GM12878 (cell line): ENCODE measurements around the gene JCHAIN. TPM values are rescaled to one million over a fixed set of nuclear protein-coding genes. Genes with fewer than 3 reads are reported as not detected.

Experiments
- ATAC-seq: fragments of 200-7000 bp; cut with Tn5 transposase; 3 replicates; pipeline ENCODE4 v1.9.1; 2020; ENCODE audit warnings: mild to moderate bottlenecking, moderate library complexity
- BruUV-seq: library from RNA; stranded (reverse); fragments of 400-500 nt; replicated peaks from 2 replicates; lab custom pipeline; 2021; lab: Mats Ljungman, UMichigan
- CTCF ChIA-PET: fragments of 300-600 bp; sonication (Branson Sonifier 250); formaldehyde crosslinking; extraction: SDS; loops from one replicate; lab custom pipeline; 2021; ENCODE audit warnings: inconsistent platforms; lab: Yijun Ruan, JAX
- POLR2A ChIA-PET: fragments of 350-600 bp; formaldehyde crosslinking; extraction: SDS; loops from one replicate; lab custom pipeline; 2021; ENCODE audit warnings: inconsistent platforms; lab: Charles Lee
- RAD21 ChIA-PET: fragments of 300-600 bp; sonication (Branson Sonifier 250); formaldehyde crosslinking; loops from one replicate; lab custom pipeline; 2023; ENCODE audit warnings: antibody characterized with exemption; ENCODE audit not compliant: unreplicated experiment; lab: Charles Lee
- SMC1A ChIA-PET: fragments of 300-600 bp; sonication (Branson Sonifier 250); formaldehyde crosslinking; loops from one replicate; lab custom pipeline; 2023; ENCODE audit not compliant: unreplicated experiment, uncharacterized antibody; lab: Charles Lee
- DNase-seq: peaks from one replicate; pipeline ENCODE4 v3.0.0-alpha.2; 2011; ENCODE audit warnings: low read depth, low spot score
- FAIRE-seq: peaks from 3 replicates; lab custom pipeline; 2011; peaks lifted over from hg19 to GRCh38; lab: Jason Lieb, UNC
- H2AFZ ChIP-seq: 2 replicates; pipeline ENCODE4 v1.6.0; 2011; ENCODE audit warnings: low read depth, low read length, control low read depth; ENCODE audit not compliant: control insufficient read depth
- H3K27ac ChIP-seq: 2 replicates; pipeline ENCODE4 v1.5.1; 2011; ENCODE audit warnings: control low read depth; ENCODE audit not compliant: control insufficient read depth, insufficient read depth
- H3K27me3 ChIP-seq, 2 experiments: replicated peaks in 1 of 2; 2 replicates each; pipeline versions ENCODE4 v1.6.0 to v1.6.1; 2011; ENCODE audit warnings: low read length in 1 of 2; ENCODE audit not compliant: control insufficient read depth in 2 of 2, insufficient read depth in 2 of 2
- H3K36me3 ChIP-seq, 2 experiments: 2 replicates each; pipeline ENCODE4 v1.5.1; 2011; ENCODE audit warnings: low read length in 1 of 2; ENCODE audit not compliant: control insufficient read depth in 2 of 2, insufficient read depth in 2 of 2
- H3K4me1 ChIP-seq: 2 replicates; pipeline ENCODE4 v1.6.1; 2011; ENCODE audit warnings: mild to moderate bottlenecking, low read length, moderate library complexity, mixed read lengths; ENCODE audit not compliant: control insufficient read depth, insufficient read depth
- H3K4me2 ChIP-seq: 2 replicates; pipeline ENCODE4 v1.6.0; 2011; ENCODE audit warnings: control low read depth; ENCODE audit not compliant: control insufficient read depth, insufficient read depth
- H3K4me3 ChIP-seq: fragments of 200-600 bp; sonication (generic); 2 replicates; pipeline ENCODE4 v1.5.1; 2016
- H3K79me2 ChIP-seq: 2 replicates; pipeline ENCODE4 v1.6.0; 2011; ENCODE audit warnings: low read length; ENCODE audit not compliant: control insufficient read depth, insufficient read depth
- H3K9ac ChIP-seq: 2 replicates; pipeline ENCODE4 v1.8.0; 2011; ENCODE audit warnings: low read length, control low read depth, mixed read lengths; ENCODE audit not compliant: control insufficient read depth, insufficient read depth
- H3K9me3 ChIP-seq: replicated peaks from 3 replicates; pipeline ENCODE4 v1.5.1; 2011; ENCODE audit warnings: mild to moderate bottlenecking, low read length; ENCODE audit not compliant: control insufficient read depth, insufficient read depth
- H4K20me1 ChIP-seq: 2 replicates; pipeline ENCODE4 v1.6.0; 2011; ENCODE audit not compliant: control insufficient read depth, insufficient read depth
- BACH1 ChIP-seq: fragments of 450-650 bp; IDR thresholded peaks from 2 replicates; pipeline ENCODE4 v1.6.1; 2017; ENCODE audit warnings: mild to moderate bottlenecking, borderline replicate concordance
- BMI1 ChIP-seq: fragments of 450-650 bp; IDR thresholded peaks from 2 replicates; pipeline ENCODE4 v1.6.1; 2016; ENCODE audit warnings: mild to moderate bottlenecking, moderate library complexity, borderline replicate concordance
- FOXM1 ChIP-seq: IDR thresholded peaks from 2 replicates; pipeline ENCODE4 v1.6.1; 2012; ENCODE audit warnings: low read depth, mild to moderate bottlenecking, inconsistent platforms, low read length, moderate library complexity
- HCFC1 ChIP-seq: fragments of 150-350 bp; IDR thresholded peaks from 2 replicates; pipeline ENCODE4 v1.6.1; 2014; ENCODE audit warnings: low read length
- RUNX3 ChIP-seq: IDR thresholded peaks from 2 replicates; pipeline ENCODE4 v1.6.1; 2012; ENCODE audit warnings: low read length, inconsistent platforms
- SREBF2 ChIP-seq: IDR thresholded peaks from 2 replicates; pipeline ENCODE4 v1.6.1; 2012; ENCODE audit warnings: mild to moderate bottlenecking, low read length
- TARDBP ChIP-seq: IDR thresholded peaks from 2 replicates; pipeline ENCODE4 v1.6.1; 2016; ENCODE audit warnings: borderline replicate concordance
- ZBTB40 ChIP-seq: fragments of 450-650 bp; IDR thresholded peaks from 2 replicates; pipeline ENCODE4 v1.6.1; 2016; ENCODE audit warnings: mild to moderate bottlenecking, moderate library complexity, borderline replicate concordance
- ZNF207 ChIP-seq: fragments of 450-650 bp; IDR thresholded peaks from 2 replicates; pipeline ENCODE4 v1.6.1; 2014; ENCODE audit warnings: antibody characterized with exemption, mild to moderate bottlenecking, borderline replicate concordance
- WGBS: methylation state at CpG from one replicate; pipeline ENCODE4 v1.1.6; 2016; ENCODE audit warnings: low lambda C conversion rate; ENCODE audit not compliant: insufficient replicate concordance, insufficient coverage; ENCODE audit errors: missing lambda C conversion rate; 5-methylcytosine and 5-hydroxymethylcytosine counted together
- in situ Hi-C: fragments of 300-500 bp; cut with MboI; formaldehyde crosslinking; loops from 9 replicates; pipeline ENCODE4 v1.14.3; 2018; ENCODE audit warnings: mixed read lengths
- intact Hi-C: fragments of 100-400 bp; cut with micrococcal nuclease; formaldehyde crosslinking; loops from one replicate; pipeline ENCODE4 v1.14.2; 2022; ENCODE audit not compliant: unreplicated experiment
- polyA plus RNA-seq, 11 experiments: library from polyadenylated mRNA; depleted of rRNA in 4 of 11; unstranded in 6 of 11; stranded (reverse) in 5 of 11; fragments of >200 nt; fragmentation: Nextera tagmentation in 4 of 11; fragmentation: Illumina TruSeq in 1 of 11; extraction: Ambion mirVana in 4 of 11; extraction: Trizol in 1 of 11; gene quantifications; 1 replicate in 1 of 11; 2 replicates in 10 of 11; pipeline versions ENCODE4 v1.2.1 to v1.2.3, GENCODE V29; 2011 to 2016; ENCODE audit warnings: inconsistent platforms in 2 of 11, missing spikeins in 2 of 11, low read depth in 1 of 11
- total RNA-seq, 4 experiments: library from RNA; depleted of rRNA in 3 of 4; stranded (reverse); fragments of >200 nt in 3 of 4; fragmentation: Illumina TruSeq in 1 of 4; extraction: Trizol in 1 of 4; gene quantifications; 2 replicates each; pipeline versions ENCODE4 v1.2.1 to v1.2.3, GENCODE V29; 2013 to 2021
- TF ChIP-seq, protein P1 (sequence below): fragments of 450-650 bp; formaldehyde crosslinking; IDR thresholded peaks from 2 replicates; pipeline ENCODE4 v1.4.0; 2022; ENCODE audit warnings: mild to moderate bottlenecking, moderate library complexity
- TF ChIP-seq, protein P2 (sequence below), 3 experiments: IDR thresholded peaks in 2 of 3; conservative IDR thresholded peaks in 1 of 3; 2 replicates each; pipeline ENCODE4 v1.5.1; 2011; ENCODE audit warnings: low read depth in 3 of 3, low read length in 3 of 3, mild to moderate bottlenecking in 3 of 3, control low read depth in 2 of 3, moderate library complexity in 2 of 3, inconsistent platforms in 1 of 3, mixed read lengths in 1 of 3; ENCODE audit not compliant: control insufficient read depth in 2 of 3, insufficient read depth in 1 of 3; ENCODE audit errors: extremely low read depth in 1 of 3

Gene JCHAIN
- total and polyA plus RNA-seq, 10 of the 15 experiments (the other 5 are each of a cell fraction or from before 2014, with no cell fraction given): 188 to 1,045 (median 486) TPM

- intact Hi-C loops (no loop called here), in situ Hi-C loops (loop anchor here (25.0 kb wide), 2 partner anchors 1093 to 1668 kb away; no protein-coding TSS in a partner anchor)
- Histone ChIP-seq H3K4me2 (no peak overlapping the region), H3K4me3 (no peak overlapping the region), H3K9ac (no peak overlapping the region), H4K20me1 (no peaks in the 10 kb centered on the region), H3K4me1 (no peaks in the 10 kb centered on the region), H3K9me3 (no peaks in the 10 kb centered on the region), H3K27me3 (peaks cover 0 to 3% of the 10 kb centered on the region in 2 experiments; a peak in 1 of 4 replicates), H3K27ac (no peak overlapping the region), H2AFZ (no peak overlapping the region), H3K79me2 (no peaks in the 10 kb centered on the region), H3K36me3 (no peaks in the 10 kb centered on the region)
- POLR2A ChIA-PET: no interaction called here
- FAIRE-seq (no peak), ATAC-seq (no peak), DNase-seq (no peak)
- RAD21 ChIA-PET: no interaction called here
- no TSS peak for BruUV-seq
- WGBS: 88% methylated on average over 2 of the region's 2 CpGs
- SMC1A ChIA-PET: no interaction called here
- CTCF ChIA-PET: no interaction called here
- no peak for TF ChIP-seq RUNX3
- TF ChIP-seq ZBTB40: no peak
- TF ChIP-seq FOXM1: no peak
- no peak for TF ChIP-seq BMI1
- TF ChIP-seq HCFC1: no peak
- TF ChIP-seq ZNF207: no peak
- TF ChIP-seq BACH1: no peak
- TF ChIP-seq, protein P1, sequence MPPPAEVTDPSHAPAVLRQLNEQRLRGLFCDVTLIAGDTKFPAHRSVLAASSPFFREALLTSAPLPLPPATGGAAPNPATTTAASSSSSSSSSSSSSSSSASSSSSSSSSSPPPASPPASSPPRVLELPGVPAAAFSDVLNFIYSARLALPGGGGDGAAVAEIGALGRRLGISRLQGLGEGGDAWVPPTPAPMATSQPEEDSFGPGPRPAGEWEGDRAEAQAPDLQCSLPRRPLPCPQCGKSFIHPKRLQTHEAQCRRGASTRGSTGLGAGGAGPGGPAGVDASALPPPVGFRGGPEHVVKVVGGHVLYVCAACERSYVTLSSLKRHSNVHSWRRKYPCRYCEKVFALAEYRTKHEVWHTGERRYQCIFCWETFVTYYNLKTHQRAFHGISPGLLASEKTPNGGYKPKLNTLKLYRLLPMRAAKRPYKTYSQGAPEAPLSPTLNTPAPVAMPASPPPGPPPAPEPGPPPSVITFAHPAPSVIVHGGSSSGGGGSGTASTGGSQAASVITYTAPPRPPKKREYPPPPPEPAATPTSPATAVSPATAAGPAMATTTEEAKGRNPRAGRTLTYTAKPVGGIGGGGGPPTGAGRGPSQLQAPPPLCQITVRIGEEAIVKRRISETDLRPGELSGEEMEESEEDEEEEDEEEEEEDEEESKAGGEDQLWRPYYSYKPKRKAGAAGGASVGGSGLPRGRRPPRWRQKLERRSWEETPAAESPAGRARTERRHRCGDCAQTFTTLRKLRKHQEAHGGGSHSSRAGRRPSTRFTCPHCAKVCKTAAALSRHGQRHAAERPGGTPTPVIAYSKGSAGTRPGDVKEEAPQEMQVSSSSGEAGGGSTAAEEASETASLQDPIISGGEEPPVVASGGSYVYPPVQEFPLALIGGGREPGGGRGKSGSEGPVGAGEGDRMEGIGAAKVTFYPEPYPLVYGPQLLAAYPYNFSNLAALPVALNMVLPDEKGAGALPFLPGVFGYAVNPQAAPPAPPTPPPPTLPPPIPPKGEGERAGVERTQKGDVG: no peak
- TF ChIP-seq SREBF2: no peak
- no peak for TF ChIP-seq TARDBP
- TF ChIP-seq, protein P2, sequence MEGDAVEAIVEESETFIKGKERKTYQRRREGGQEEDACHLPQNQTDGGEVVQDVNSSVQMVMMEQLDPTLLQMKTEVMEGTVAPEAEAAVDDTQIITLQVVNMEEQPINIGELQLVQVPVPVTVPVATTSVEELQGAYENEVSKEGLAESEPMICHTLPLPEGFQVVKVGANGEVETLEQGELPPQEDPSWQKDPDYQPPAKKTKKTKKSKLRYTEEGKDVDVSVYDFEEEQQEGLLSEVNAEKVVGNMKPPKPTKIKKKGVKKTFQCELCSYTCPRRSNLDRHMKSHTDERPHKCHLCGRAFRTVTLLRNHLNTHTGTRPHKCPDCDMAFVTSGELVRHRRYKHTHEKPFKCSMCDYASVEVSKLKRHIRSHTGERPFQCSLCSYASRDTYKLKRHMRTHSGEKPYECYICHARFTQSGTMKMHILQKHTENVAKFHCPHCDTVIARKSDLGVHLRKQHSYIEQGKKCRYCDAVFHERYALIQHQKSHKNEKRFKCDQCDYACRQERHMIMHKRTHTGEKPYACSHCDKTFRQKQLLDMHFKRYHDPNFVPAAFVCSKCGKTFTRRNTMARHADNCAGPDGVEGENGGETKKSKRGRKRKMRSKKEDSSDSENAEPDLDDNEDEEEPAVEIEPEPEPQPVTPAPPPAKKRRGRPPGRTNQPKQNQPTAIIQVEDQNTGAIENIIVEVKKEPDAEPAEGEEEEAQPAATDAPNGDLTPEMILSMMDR (IDR thresholded peaks at IDR 0.05 in 2 of 3, conservative IDR thresholded peaks at IDR 0.05 in 1 of 3; ENCODE audit: control insufficient read depth in 2 of 3, extremely low read depth in 1 of 3, insufficient read depth in 1 of 3, low read depth in 3 of 3, low read length in 3 of 3): no peak
Measured at GRCh38 chr4:70619778-70620177, 46.5 kb downstream of the JCHAIN start.
